ENCODE results near the gene CTSK. TPM values are rescaled to one million over a fixed set of nuclear protein-coding genes. Genes with fewer than 3 reads are reported as not detected.

CTSK gene
- total and polyA plus RNA-seq, 5 donors from 2014 or later, result 0.10 to 18.0 (median 1.1) TPM; not detected in 1

Other genes starting within 250 kb of the CTSK start
- 764 TPM for gene MCL1, start 228.7 kb downstream of the CTSK start, total RNA-seq
- 100 to 1,000 TPM; 167 to 209 (median 178) TPM for gene MCL1, start 228.7 kb downstream of the CTSK start, polyA plus RNA-seq
- 169 TPM for gene ENSA, start 178.6 kb downstream of the CTSK start, total RNA-seq
- 10 to 100 TPM; 41.2 to 61.9 (median 52.4) TPM for gene ENSA, start 178.6 kb downstream of the CTSK start, polyA plus RNA-seq
- gene GOLPH3L, start 111.1 kb downstream of the CTSK start, total RNA-seq, result 8.6 TPM
- 10 to 100 TPM; 19.7 to 30.0 (median 24.9) TPM for gene GOLPH3L, start 111.1 kb downstream of the CTSK start, polyA plus RNA-seq
- gene HORMAD1, start 87.4 kb downstream of the CTSK start, total RNA-seq, result not detected
- gene HORMAD1, start 87.4 kb downstream of the CTSK start, polyA plus RNA-seq, result not detected
- 114 TPM for gene CTSS, start 42.5 kb downstream of the CTSK start, total RNA-seq
- 100 to 1,000 TPM; 158 to 227 (median 205) TPM for gene CTSS, start 42.5 kb downstream of the CTSK start, polyA plus RNA-seq
- 43.3 TPM for gene ARNT, start 68.3 kb upstream of the CTSK start, total RNA-seq
- 10 to 100 TPM; 25.9 to 29.0 (median 27.0) TPM for gene ARNT, start 68.3 kb upstream of the CTSK start, polyA plus RNA-seq
- not detected for gene CTXND2, start 78.9 kb upstream of the CTSK start, total RNA-seq
- not detected for gene CTXND2, start 78.9 kb upstream of the CTSK start, polyA plus RNA-seq
- 48.7 TPM for gene SETDB1, start 118.1 kb upstream of the CTSK start, total RNA-seq
- gene SETDB1, start 118.1 kb upstream of the CTSK start, polyA plus RNA-seq, result 10 to 100 TPM in 3 of 4 donors, 1 to 10 TPM in 1; 9.4 to 13.6 (median 12.3) TPM
- 99.1 TPM for gene CERS2, start 166.6 kb upstream of the CTSK start, total RNA-seq
- gene CERS2, start 166.6 kb upstream of the CTSK start, polyA plus RNA-seq, result 100 to 1,000 TPM; 179 to 201 (median 189) TPM
- gene ANXA9, start 174.0 kb upstream of the CTSK start, total RNA-seq, result not detected
- not detected for gene ANXA9, start 174.0 kb upstream of the CTSK start, polyA plus RNA-seq
- 12.9 TPM for gene MINDY1, start 198.6 kb upstream of the CTSK start, total RNA-seq
- gene MINDY1, start 198.6 kb upstream of the CTSK start, polyA plus RNA-seq, result 1 to 10 TPM; 3.0 to 8.9 (median 5.1) TPM
- gene PRUNE1, start 200.2 kb upstream of the CTSK start, total RNA-seq, result 18.0 TPM
- gene PRUNE1, start 200.2 kb upstream of the CTSK start, polyA plus RNA-seq, result 10 to 100 TPM; 46.5 to 56.3 (median 52.3) TPM
- gene BNIPL, start 228.3 kb upstream of the CTSK start, total RNA-seq, result 0.94 TPM
- gene BNIPL, start 228.3 kb upstream of the CTSK start, polyA plus RNA-seq, result under 1 TPM; 0.07 to 0.43 (median 0.18) TPM
- 0.67 TPM for gene C1orf56, start 239.5 kb upstream of the CTSK start, total RNA-seq
- gene C1orf56, start 239.5 kb upstream of the CTSK start, polyA plus RNA-seq, result 1 to 10 TPM; 3.5 to 4.8 (median 4.1) TPM